ENCODE data around the gene C7.

C7 gene

GRCh38 chr5:40928886-40929448 is 19.7 kb downstream of the C7 start:
- TF ChIP-seq TAF1 (IDR thresholded peaks at IDR 0.05; ENCODE audit: borderline replicate concordance, insufficient read depth, low read length): no peak
- TF ChIP-seq FOXP2 (optimal IDR thresholded peaks at IDR 0.05; ENCODE audit: borderline replicate concordance, extremely low read depth, extremely low read length, insufficient read depth): no peak
- TF ChIP-seq SIN3A (IDR thresholded peaks at IDR 0.05; ENCODE audit: borderline replicate concordance, insufficient read depth, low read length): no peak
- TF ChIP-seq, protein P1, sequence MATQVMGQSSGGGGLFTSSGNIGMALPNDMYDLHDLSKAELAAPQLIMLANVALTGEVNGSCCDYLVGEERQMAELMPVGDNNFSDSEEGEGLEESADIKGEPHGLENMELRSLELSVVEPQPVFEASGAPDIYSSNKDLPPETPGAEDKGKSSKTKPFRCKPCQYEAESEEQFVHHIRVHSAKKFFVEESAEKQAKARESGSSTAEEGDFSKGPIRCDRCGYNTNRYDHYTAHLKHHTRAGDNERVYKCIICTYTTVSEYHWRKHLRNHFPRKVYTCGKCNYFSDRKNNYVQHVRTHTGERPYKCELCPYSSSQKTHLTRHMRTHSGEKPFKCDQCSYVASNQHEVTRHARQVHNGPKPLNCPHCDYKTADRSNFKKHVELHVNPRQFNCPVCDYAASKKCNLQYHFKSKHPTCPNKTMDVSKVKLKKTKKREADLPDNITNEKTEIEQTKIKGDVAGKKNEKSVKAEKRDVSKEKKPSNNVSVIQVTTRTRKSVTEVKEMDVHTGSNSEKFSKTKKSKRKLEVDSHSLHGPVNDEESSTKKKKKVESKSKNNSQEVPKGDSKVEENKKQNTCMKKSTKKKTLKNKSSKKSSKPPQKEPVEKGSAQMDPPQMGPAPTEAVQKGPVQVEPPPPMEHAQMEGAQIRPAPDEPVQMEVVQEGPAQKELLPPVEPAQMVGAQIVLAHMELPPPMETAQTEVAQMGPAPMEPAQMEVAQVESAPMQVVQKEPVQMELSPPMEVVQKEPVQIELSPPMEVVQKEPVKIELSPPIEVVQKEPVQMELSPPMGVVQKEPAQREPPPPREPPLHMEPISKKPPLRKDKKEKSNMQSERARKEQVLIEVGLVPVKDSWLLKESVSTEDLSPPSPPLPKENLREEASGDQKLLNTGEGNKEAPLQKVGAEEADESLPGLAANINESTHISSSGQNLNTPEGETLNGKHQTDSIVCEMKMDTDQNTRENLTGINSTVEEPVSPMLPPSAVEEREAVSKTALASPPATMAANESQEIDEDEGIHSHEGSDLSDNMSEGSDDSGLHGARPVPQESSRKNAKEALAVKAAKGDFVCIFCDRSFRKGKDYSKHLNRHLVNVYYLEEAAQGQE (IDR thresholded peaks at IDR 0.05; ENCODE audit: insufficient read depth in 1 of 2, low read depth in 2 of 2, low read length in 2 of 2): no peak
- no peak for TF ChIP-seq POLR2AphosphoS5 (IDR thresholded peaks at IDR 0.05; ENCODE audit: low read depth, low read length)

GRCh38 chr5:40932766-40933165 is 23.5 kb downstream of the C7 start:
- TF ChIP-seq, protein P1 (IDR thresholded peaks at IDR 0.05; ENCODE audit: insufficient read depth in 1 of 2, low read depth in 2 of 2, low read length in 2 of 2): no peak
- TF ChIP-seq SIN3A (IDR thresholded peaks at IDR 0.05; ENCODE audit: borderline replicate concordance, insufficient read depth, low read length): no peak
- TF ChIP-seq TAF1 (IDR thresholded peaks at IDR 0.05; ENCODE audit: borderline replicate concordance, insufficient read depth, low read length): no peak
- no peak for TF ChIP-seq POLR2AphosphoS5 (IDR thresholded peaks at IDR 0.05; ENCODE audit: low read depth, low read length)
- TF ChIP-seq FOXP2 (optimal IDR thresholded peaks at IDR 0.05; ENCODE audit: borderline replicate concordance, extremely low read depth, extremely low read length, insufficient read depth): no peak

GRCh38 chr5:40937075-40937474 is 27.8 kb downstream of the C7 start:
- TF ChIP-seq POLR2AphosphoS5 (IDR thresholded peaks at IDR 0.05; ENCODE audit: low read depth, low read length): no peak
- no peak for TF ChIP-seq TAF1 (IDR thresholded peaks at IDR 0.05; ENCODE audit: borderline replicate concordance, insufficient read depth, low read length)
- TF ChIP-seq, protein P1 (IDR thresholded peaks at IDR 0.05; ENCODE audit: insufficient read depth in 1 of 2, low read depth in 2 of 2, low read length in 2 of 2): no peak
- no peak for TF ChIP-seq FOXP2 (optimal IDR thresholded peaks at IDR 0.05; ENCODE audit: borderline replicate concordance, extremely low read depth, extremely low read length, insufficient read depth)
- TF ChIP-seq SIN3A (IDR thresholded peaks at IDR 0.05; ENCODE audit: borderline replicate concordance, insufficient read depth, low read length): no peak

- TF ChIP-seq POLR2AphosphoS5 (IDR thresholded peaks at IDR 0.05; ENCODE audit: low read depth, low read length) (no peak), FOXP2 (optimal IDR thresholded peaks at IDR 0.05; ENCODE audit: borderline replicate concordance, extremely low read depth, extremely low read length, insufficient read depth) (no peak), TAF1 (IDR thresholded peaks at IDR 0.05; ENCODE audit: borderline replicate concordance, insufficient read depth, low read length) (no peak), SIN3A (IDR thresholded peaks at IDR 0.05; ENCODE audit: borderline replicate concordance, insufficient read depth, low read length) (no peak)
- TF ChIP-seq, protein P1 (IDR thresholded peaks at IDR 0.05; ENCODE audit: insufficient read depth in 1 of 2, low read depth in 2 of 2, low read length in 2 of 2): no peak
Observed at GRCh38 chr5:40939753-40940152, 30.5 kb downstream of the C7 start.

Data from PFSK-1 (cell line).